ENCODE data around the gene HTR3C.

GRCh38 chr3:184077881-184078280, 25.0 kb downstream of the HTR3C start:
- TF ChIP-seq, protein P1, sequence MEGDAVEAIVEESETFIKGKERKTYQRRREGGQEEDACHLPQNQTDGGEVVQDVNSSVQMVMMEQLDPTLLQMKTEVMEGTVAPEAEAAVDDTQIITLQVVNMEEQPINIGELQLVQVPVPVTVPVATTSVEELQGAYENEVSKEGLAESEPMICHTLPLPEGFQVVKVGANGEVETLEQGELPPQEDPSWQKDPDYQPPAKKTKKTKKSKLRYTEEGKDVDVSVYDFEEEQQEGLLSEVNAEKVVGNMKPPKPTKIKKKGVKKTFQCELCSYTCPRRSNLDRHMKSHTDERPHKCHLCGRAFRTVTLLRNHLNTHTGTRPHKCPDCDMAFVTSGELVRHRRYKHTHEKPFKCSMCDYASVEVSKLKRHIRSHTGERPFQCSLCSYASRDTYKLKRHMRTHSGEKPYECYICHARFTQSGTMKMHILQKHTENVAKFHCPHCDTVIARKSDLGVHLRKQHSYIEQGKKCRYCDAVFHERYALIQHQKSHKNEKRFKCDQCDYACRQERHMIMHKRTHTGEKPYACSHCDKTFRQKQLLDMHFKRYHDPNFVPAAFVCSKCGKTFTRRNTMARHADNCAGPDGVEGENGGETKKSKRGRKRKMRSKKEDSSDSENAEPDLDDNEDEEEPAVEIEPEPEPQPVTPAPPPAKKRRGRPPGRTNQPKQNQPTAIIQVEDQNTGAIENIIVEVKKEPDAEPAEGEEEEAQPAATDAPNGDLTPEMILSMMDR (IDR thresholded peaks at IDR 0.05): no peak
- TF ChIP-seq POLR2AphosphoS5 (IDR thresholded peaks at IDR 0.05) (no peak), POLR2A (IDR thresholded peaks at IDR 0.05) (no peak)

Data from transverse colon (tissue), 4 donors.